Stimulated activated CD4-positive, alpha-beta T cell treated with anti-CD3 and anti-CD28 coated beads, Interleukin-1b, Interleukin-23, amount 100 ng/mL, for 48 hours (primary cell): Measurements from ENCODE around the gene SIDT2.
"Not testable (repeated sequence)": the region's sequence is repeated elsewhere in the genome, so short reads cannot be mapped to it uniquely, and the experiment has no call there.

ENCODE experiments used
- DNase-seq: peaks from one replicate; pipeline ENCODE4 v3.0.0-alpha.2; 2020

Gene SIDT2

GRCh38 chr11:117205211-117205818, 26.8 kb downstream of the SIDT2 start:
- DNase-seq: no peak

GRCh38 chr11:117206111-117206510, 27.6 kb downstream of the SIDT2 start:
- not testable (repeated sequence) for DNase-seq

GRCh38 chr11:117206859-117207258, 28.3 kb downstream of the SIDT2 start:
- DNase-seq: not testable (repeated sequence)

- DNase-seq: not testable (repeated sequence)
Measured at GRCh38 chr11:117207481-117207880, 28.9 kb downstream of the SIDT2 start.

GRCh38 chr11:117208710-117209109, 30.2 kb downstream of the SIDT2 start:
- DNase-seq: not testable (repeated sequence)

- DNase-seq: not testable (repeated sequence)
Measured at GRCh38 chr11:117209351-117210125, 31.0 kb downstream of the SIDT2 start.

- DNase-seq: no peak
Measured at GRCh38 chr11:117210620-117211019, 32.1 kb downstream of the SIDT2 start.

- DNase-seq: no peak
Measured at GRCh38 chr11:117212697-117213355, 34.3 kb downstream of the SIDT2 start.

- DNase-seq: no peak
Measured at GRCh38 chr11:117214404-117215110, 36.0 kb downstream of the SIDT2 start.

GRCh38 chr11:117217141-117218084, 38.9 kb downstream of the SIDT2 start:
- no peak for DNase-seq

GRCh38 chr11:117218133-117218915, 39.8 kb downstream of the SIDT2 start:
- no peak for DNase-seq

GRCh38 chr11:117219001-117219400, 40.5 kb downstream of the SIDT2 start:
- no peak for DNase-seq

- DNase-seq: no peak
Measured at GRCh38 chr11:117219455-117219854, 40.9 kb downstream of the SIDT2 start.

GRCh38 chr11:117219995-117220394, 41.5 kb downstream of the SIDT2 start:
- no peak for DNase-seq

- DNase-seq: no peak
Measured at GRCh38 chr11:117220568-117220967, 42.0 kb downstream of the SIDT2 start.

- no peak for DNase-seq
Measured at GRCh38 chr11:117220999-117221774, 42.6 kb downstream of the SIDT2 start.

GRCh38 chr11:117221775-117222517, 43.4 kb downstream of the SIDT2 start:
- DNase-seq: no peak

GRCh38 chr11:117222991-117223740, 44.6 kb downstream of the SIDT2 start:
- DNase-seq: no peak
